GM23338 (cell line): ENCODE measurements around the gene CACNA2D4. TPM values are rescaled to one million over a fixed set of nuclear protein-coding genes. Genes with fewer than 3 reads are reported as not detected.

ENCODE experiments used
- ATAC-seq: fragments of 200-7000 bp; cut with Tn5 transposase; 3 replicates; pipeline ENCODE4 v1.9.1; 2020
- DNase-seq: peaks from one replicate; pipeline ENCODE4 v3.0.0-alpha.2; 2015; ENCODE audit warnings: low spot score
- H2AFZ ChIP-seq: fragments of 200-600 bp; sonication (generic); 2 replicates; pipeline ENCODE4 v1.8.0; 2016; ENCODE audit warnings: antibody characterized with exemption, mild to moderate bottlenecking, moderate library complexity
- H3F3A ChIP-seq: fragments of 200-600 bp; sonication (generic); replicated peaks from 2 replicates; pipeline ENCODE4 v1.8.0; 2017; ENCODE audit warnings: antibody characterized with exemption, mixed run types, low read depth
- H3K27ac ChIP-seq: fragments of 200-600 bp; sonication (generic); 2 replicates; pipeline ENCODE4 v1.6.1; 2016; ENCODE audit warnings: low read depth
- H3K27me3 ChIP-seq: fragments of 200-600 bp; sonication (generic); 2 replicates; pipeline ENCODE4 v1.8.0; 2016; ENCODE audit warnings: mild to moderate bottlenecking, mixed run types, moderate library complexity; ENCODE audit not compliant: insufficient read depth
- H3K36me3 ChIP-seq: fragments of 200-600 bp; sonication (generic); 2 replicates; pipeline ENCODE4 v1.8.0; 2016; ENCODE audit warnings: mild to moderate bottlenecking; ENCODE audit not compliant: insufficient read depth
- H3K4me1 ChIP-seq: fragments of 200-600 bp; sonication (generic); 2 replicates; pipeline ENCODE4 v1.8.0; 2016; ENCODE audit warnings: mild to moderate bottlenecking, moderate library complexity; ENCODE audit not compliant: insufficient read depth
- H3K4me2 ChIP-seq: fragments of 200-600 bp; sonication (generic); 2 replicates; pipeline ENCODE4 v1.7.1; 2017; ENCODE audit warnings: mixed run types
- H3K4me3 ChIP-seq: fragments of 200-600 bp; sonication (generic); 2 replicates; pipeline ENCODE4 v1.6.1; 2016; ENCODE audit warnings: mixed run types
- H3K79me2 ChIP-seq: fragments of 200-600 bp; sonication (generic); replicated peaks from 2 replicates; pipeline ENCODE4 v1.8.0; 2017; ENCODE audit warnings: mild to moderate bottlenecking; ENCODE audit not compliant: insufficient read depth
- H3K9me2 ChIP-seq: fragments of 200-600 bp; sonication (generic); 2 replicates; pipeline ENCODE4 v1.8.0; 2017; ENCODE audit not compliant: insufficient read depth
- H4K20me1 ChIP-seq: fragments of 200-600 bp; sonication (generic); replicated peaks from 2 replicates; pipeline ENCODE4 v1.8.0; 2017; ENCODE audit warnings: mild to moderate bottlenecking; ENCODE audit not compliant: insufficient read depth
- H3K27ac Mint-ChIP-seq: 2 replicates; pipeline ENCODE4 v1.8.0; 2020; ENCODE audit warnings: inconsistent platforms, mild to moderate bottlenecking, moderate library complexity, mixed read lengths
- H3K27me3 Mint-ChIP-seq: 3 replicates; pipeline ENCODE4 v1.8.0; 2022; ENCODE audit warnings: low read depth, mild to moderate bottlenecking, moderate library complexity, mixed read lengths, inconsistent platforms; ENCODE audit not compliant: insufficient read depth, poor library complexity
- H3K36me3 Mint-ChIP-seq: 3 replicates; pipeline ENCODE4 v1.8.0; 2021; ENCODE audit warnings: low read depth, mild to moderate bottlenecking, inconsistent platforms, moderate library complexity, mixed read lengths
- H3K4me1 Mint-ChIP-seq: 3 replicates; pipeline ENCODE4 v1.8.0; 2020; ENCODE audit warnings: mild to moderate bottlenecking, inconsistent platforms, mixed read lengths
- H3K4me3 Mint-ChIP-seq: 3 replicates; pipeline ENCODE4 v1.8.0; 2021; ENCODE audit warnings: moderate library complexity, mild to moderate bottlenecking, inconsistent platforms, mixed read lengths
- H3K9me3 Mint-ChIP-seq: 3 replicates; pipeline ENCODE4 v1.8.0; 2020; ENCODE audit warnings: moderate library complexity, mild to moderate bottlenecking, inconsistent platforms, mixed read lengths
- CREB1 ChIP-seq: fragments of 250-450 bp; sonication (Bioruptor Pico); IDR thresholded peaks from 2 replicates; pipeline ENCODE4 v1.5.0; 2020; ENCODE audit warnings: low read depth, mild to moderate bottlenecking, moderate library complexity
- EZH2 ChIP-seq: fragments of 200-600 bp; sonication (generic); IDR thresholded peaks from one replicate; pipeline ENCODE4 v1.8.0; 2017; ENCODE audit warnings: antibody characterized with exemption, mild to moderate bottlenecking, low read depth; ENCODE audit not compliant: unreplicated experiment
- EZH2phosphoT487 ChIP-seq: fragments of 200-600 bp; sonication (generic); IDR thresholded peaks from one replicate; pipeline ENCODE4 v1.8.1; 2018; ENCODE audit warnings: antibody characterized with exemption; ENCODE audit not compliant: unreplicated experiment
- JUNB ChIP-seq: IDR thresholded peaks from one replicate; pipeline ENCODE4 v1.6.1; 2016; ENCODE audit warnings: antibody characterized with exemption; ENCODE audit not compliant: unreplicated experiment
- NANOG ChIP-seq: IDR thresholded peaks from 2 replicates; pipeline ENCODE4 v1.6.1; 2016; ENCODE audit warnings: antibody characterized with exemption, borderline replicate concordance
- POLR2AphosphoS5 ChIP-seq: IDR thresholded peaks from 2 replicates; pipeline ENCODE4 v1.6.1; 2016; ENCODE audit warnings: antibody characterized with exemption, low read depth
- STAT1 ChIP-seq: IDR thresholded peaks from one replicate; pipeline ENCODE4 v1.6.1; 2016; ENCODE audit warnings: antibody characterized with exemption; ENCODE audit not compliant: unreplicated experiment
- ZNF114 ChIP-seq: fragments of 250-450 bp; sonication (Bioruptor Pico); IDR thresholded peaks from 2 replicates; pipeline ENCODE4 v1.5.0; 2020; ENCODE audit warnings: mild to moderate bottlenecking, moderate library complexity
- ZNF331 ChIP-seq: fragments of 250-450 bp; sonication (Bioruptor Pico); IDR thresholded peaks from 2 replicates; pipeline ENCODE4 v1.5.0; 2020; ENCODE audit warnings: low read depth, mild to moderate bottlenecking, moderate library complexity
- ZNF462 ChIP-seq: fragments of 250-450 bp; sonication (Bioruptor Pico); IDR thresholded peaks from 2 replicates; pipeline ENCODE4 v1.5.0; 2020; ENCODE audit warnings: mild to moderate bottlenecking, moderate library complexity
- polyA plus RNA-seq: library from polyadenylated mRNA; unstranded; fragments of >200 nt; fragmentation: Nextera tagmentation; extraction: Ambion mirVana; gene quantifications from 2 replicates; pipeline ENCODE4 v1.2.1, GENCODE V29; 2016
- total RNA-seq: library from RNA; depleted of rRNA; stranded (reverse); fragments of >200 nt; shearing (Covaris generic); gene quantifications from 2 replicates; pipeline ENCODE4 v1.2.3, GENCODE V29; 2014
- TF ChIP-seq, protein P1 (sequence below): IDR thresholded peaks from one replicate; pipeline ENCODE4 v1.6.1; 2018; ENCODE audit warnings: antibody characterized with exemption; ENCODE audit not compliant: unreplicated experiment
- TF ChIP-seq, protein P2 (sequence below): IDR thresholded peaks from 2 replicates; pipeline ENCODE4 v1.6.1; 2016; ENCODE audit warnings: antibody characterized with exemption
- TF ChIP-seq, protein P3 (sequence below), 2 experiments: fragments of 200-600 bp in 1 of 2; sonication (generic) in 1 of 2; conservative IDR thresholded peaks; 2 replicates each; pipeline versions ENCODE4 v1.5.1 to v1.6.1; 2016 to 2017; ENCODE audit warnings: antibody characterized with exemption in 2 of 2, low read depth in 2 of 2, mild to moderate bottlenecking in 2 of 2, moderate library complexity in 1 of 2

The CACNA2D4 gene
- total and polyA plus RNA-seq, 2 experiments from 2014 or later = 0.07 to 0.24 TPM

GRCh38 chr12:1890119-1890703, 28.2 kb downstream of the CACNA2D4 start:
- H3K4me1 Mint-ChIP-seq = peaks cover 4% of the 10 kb centered on the region; the same call in 1 of the 3 replicates
- H3K27me3 Mint-ChIP-seq = no peaks in the 10 kb centered on the region
- H3K4me3 ChIP-seq = no peak overlapping the region
- H3K4me1 ChIP-seq = no peaks in the 10 kb centered on the region
- H3K4me3 Mint-ChIP-seq = no peak overlapping the region
- peaks cover 7% of the 10 kb centered on the region; the same call in 1 of the 2 replicates for H3K9me2 ChIP-seq
- ATAC-seq (no peak), DNase-seq (no peak)
- no peaks in the 10 kb centered on the region; the same call in 2 of the 3 replicates for H3K36me3 Mint-ChIP-seq
- H3K79me2 ChIP-seq = no peaks in the 10 kb centered on the region
- H3F3A ChIP-seq = no peaks in the 10 kb centered on the region
- H2AFZ ChIP-seq = no peak overlapping the region
- no peaks in the 10 kb centered on the region for H4K20me1 ChIP-seq
- no peaks in the 10 kb centered on the region; the same call in 2 of the 3 replicates for H3K9me3 Mint-ChIP-seq
- H3K27ac Mint-ChIP-seq = no peak overlapping the region
- H3K4me2 ChIP-seq = no peak overlapping the region
- no peak overlapping the region for H3K27ac ChIP-seq
- no peaks in the 10 kb centered on the region for H3K27me3 ChIP-seq
- TF ChIP-seq ZNF331 (CRISPR knock-in tag) (no peak), EZH2phosphoT487 (no peak), ZNF114 (CRISPR knock-in tag) (no peak), STAT1 (no peak), POLR2AphosphoS5 (no peak), EZH2 (no peak), CREB1 (CRISPR knock-in tag) (no peak), NANOG (no peak), ZNF462 (CRISPR knock-in tag) (no peak), JUNB (no peak)
- TF ChIP-seq, protein P1, sequence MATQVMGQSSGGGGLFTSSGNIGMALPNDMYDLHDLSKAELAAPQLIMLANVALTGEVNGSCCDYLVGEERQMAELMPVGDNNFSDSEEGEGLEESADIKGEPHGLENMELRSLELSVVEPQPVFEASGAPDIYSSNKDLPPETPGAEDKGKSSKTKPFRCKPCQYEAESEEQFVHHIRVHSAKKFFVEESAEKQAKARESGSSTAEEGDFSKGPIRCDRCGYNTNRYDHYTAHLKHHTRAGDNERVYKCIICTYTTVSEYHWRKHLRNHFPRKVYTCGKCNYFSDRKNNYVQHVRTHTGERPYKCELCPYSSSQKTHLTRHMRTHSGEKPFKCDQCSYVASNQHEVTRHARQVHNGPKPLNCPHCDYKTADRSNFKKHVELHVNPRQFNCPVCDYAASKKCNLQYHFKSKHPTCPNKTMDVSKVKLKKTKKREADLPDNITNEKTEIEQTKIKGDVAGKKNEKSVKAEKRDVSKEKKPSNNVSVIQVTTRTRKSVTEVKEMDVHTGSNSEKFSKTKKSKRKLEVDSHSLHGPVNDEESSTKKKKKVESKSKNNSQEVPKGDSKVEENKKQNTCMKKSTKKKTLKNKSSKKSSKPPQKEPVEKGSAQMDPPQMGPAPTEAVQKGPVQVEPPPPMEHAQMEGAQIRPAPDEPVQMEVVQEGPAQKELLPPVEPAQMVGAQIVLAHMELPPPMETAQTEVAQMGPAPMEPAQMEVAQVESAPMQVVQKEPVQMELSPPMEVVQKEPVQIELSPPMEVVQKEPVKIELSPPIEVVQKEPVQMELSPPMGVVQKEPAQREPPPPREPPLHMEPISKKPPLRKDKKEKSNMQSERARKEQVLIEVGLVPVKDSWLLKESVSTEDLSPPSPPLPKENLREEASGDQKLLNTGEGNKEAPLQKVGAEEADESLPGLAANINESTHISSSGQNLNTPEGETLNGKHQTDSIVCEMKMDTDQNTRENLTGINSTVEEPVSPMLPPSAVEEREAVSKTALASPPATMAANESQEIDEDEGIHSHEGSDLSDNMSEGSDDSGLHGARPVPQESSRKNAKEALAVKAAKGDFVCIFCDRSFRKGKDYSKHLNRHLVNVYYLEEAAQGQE = no peak
- TF ChIP-seq, protein P2, sequence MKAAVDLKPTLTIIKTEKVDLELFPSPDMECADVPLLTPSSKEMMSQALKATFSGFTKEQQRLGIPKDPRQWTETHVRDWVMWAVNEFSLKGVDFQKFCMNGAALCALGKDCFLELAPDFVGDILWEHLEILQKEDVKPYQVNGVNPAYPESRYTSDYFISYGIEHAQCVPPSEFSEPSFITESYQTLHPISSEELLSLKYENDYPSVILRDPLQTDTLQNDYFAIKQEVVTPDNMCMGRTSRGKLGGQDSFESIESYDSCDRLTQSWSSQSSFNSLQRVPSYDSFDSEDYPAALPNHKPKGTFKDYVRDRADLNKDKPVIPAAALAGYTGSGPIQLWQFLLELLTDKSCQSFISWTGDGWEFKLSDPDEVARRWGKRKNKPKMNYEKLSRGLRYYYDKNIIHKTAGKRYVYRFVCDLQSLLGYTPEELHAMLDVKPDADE = no peak
- TF ChIP-seq, protein P3, sequence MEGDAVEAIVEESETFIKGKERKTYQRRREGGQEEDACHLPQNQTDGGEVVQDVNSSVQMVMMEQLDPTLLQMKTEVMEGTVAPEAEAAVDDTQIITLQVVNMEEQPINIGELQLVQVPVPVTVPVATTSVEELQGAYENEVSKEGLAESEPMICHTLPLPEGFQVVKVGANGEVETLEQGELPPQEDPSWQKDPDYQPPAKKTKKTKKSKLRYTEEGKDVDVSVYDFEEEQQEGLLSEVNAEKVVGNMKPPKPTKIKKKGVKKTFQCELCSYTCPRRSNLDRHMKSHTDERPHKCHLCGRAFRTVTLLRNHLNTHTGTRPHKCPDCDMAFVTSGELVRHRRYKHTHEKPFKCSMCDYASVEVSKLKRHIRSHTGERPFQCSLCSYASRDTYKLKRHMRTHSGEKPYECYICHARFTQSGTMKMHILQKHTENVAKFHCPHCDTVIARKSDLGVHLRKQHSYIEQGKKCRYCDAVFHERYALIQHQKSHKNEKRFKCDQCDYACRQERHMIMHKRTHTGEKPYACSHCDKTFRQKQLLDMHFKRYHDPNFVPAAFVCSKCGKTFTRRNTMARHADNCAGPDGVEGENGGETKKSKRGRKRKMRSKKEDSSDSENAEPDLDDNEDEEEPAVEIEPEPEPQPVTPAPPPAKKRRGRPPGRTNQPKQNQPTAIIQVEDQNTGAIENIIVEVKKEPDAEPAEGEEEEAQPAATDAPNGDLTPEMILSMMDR (conservative IDR thresholded peaks at IDR 0.05; ENCODE audit: low read depth in 2 of 2) = no peak
- no peaks in the 10 kb centered on the region for H3K36me3 ChIP-seq
